ENCODE data around the gene SKI. TPM values are rescaled to one million over a fixed set of nuclear protein-coding genes. Genes with fewer than 3 reads are reported as not detected.

SKI gene
- total and polyA plus RNA-seq, 2 donors (not counting 1 experiment from before 2014, with no cell fraction given) = 11.6 to 21.8 TPM

DNA sequence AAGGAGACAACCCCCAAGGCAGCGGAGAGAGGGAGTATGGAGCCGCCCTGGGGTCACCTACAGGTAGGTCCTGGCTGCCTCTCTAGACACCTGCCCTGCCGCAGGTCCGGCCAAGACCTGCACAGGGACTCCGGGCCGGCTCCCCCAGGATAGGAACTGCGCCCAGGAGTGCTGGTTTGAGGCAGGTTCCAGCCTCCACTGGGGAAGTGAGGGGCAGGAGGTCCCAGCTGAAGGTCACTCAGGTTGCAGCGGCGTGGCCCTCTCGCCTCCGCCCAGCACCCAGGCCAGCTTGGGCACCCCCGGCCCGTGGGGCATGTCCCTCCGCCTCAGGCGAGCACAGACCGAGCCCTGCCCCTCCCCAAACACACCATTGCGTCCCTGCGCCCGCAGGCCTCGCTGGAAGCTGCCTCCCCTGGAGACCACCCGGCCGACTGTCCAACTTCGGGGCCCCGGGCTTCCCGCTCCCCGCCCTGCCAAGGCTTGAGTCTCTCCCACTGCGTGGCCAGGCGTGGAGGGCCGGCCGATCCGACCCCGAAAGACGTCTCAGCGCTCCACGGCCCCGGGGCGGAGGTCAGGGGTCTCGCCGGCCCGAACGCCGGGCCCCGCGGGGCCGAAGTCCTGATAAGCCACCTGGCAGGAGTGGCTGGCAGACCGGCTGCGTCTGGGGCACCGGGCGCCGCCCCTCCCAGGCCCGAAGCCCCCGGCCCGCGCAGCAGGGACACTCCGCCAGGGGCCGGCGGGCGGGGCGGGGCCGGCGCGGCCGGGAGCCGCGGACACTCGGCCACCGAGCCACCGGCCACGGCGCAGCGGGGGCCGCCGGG lies 1.4 kb upstream of the SKI start:
- Histone ChIP-seq H4K20me1 (ENCODE audit: control insufficient read depth, extremely low read depth, insufficient read depth, low read length) (peaks cover 4% of the 10 kb centered on the region), H3K27ac (ENCODE audit: insufficient read depth, low read length) (peak overlapping the region; percentile 97), H3K27me3 (ENCODE audit: control insufficient read depth, insufficient read depth, low read length) (no peaks in the 10 kb centered on the region), H3K9ac (ENCODE audit: insufficient read depth, low read length) (peak overlapping the region; percentile 99), H3K4me1 (ENCODE audit: control insufficient read depth, extremely low read depth, insufficient read depth, low read length) (peaks cover 5% of the 10 kb centered on the region), H3K4me2 (ENCODE audit: extremely low read depth, insufficient read depth, low read length) (peak overlapping the region; percentile 95), H3K36me3 (ENCODE audit: control insufficient read depth, insufficient read depth, low read length) (peaks cover 9% of the 10 kb centered on the region), H2AFZ (ENCODE audit: low read length) (no peak overlapping the region), H3K79me2 (ENCODE audit: control insufficient read depth, insufficient read depth, low read length) (peaks cover 32% of the 10 kb centered on the region), H3K4me3 (replicated peaks in 1 of 4; ENCODE audit: control extremely low read depth in 1 of 4, insufficient read depth in 1 of 4, low read depth in 3 of 4, low read length in 4 of 4) (peak overlapping the region; percentile 29 to 80 (median 62)), H3K9me3 (ENCODE audit: control insufficient read depth, insufficient read depth, low read depth, low read length) (no peaks in the 10 kb centered on the region)
- no peak for TF ChIP-seq EZH2 (IDR thresholded peaks at IDR 0.05; ENCODE audit: low read length, missing control alignments)
- TF ChIP-seq, protein P1, sequence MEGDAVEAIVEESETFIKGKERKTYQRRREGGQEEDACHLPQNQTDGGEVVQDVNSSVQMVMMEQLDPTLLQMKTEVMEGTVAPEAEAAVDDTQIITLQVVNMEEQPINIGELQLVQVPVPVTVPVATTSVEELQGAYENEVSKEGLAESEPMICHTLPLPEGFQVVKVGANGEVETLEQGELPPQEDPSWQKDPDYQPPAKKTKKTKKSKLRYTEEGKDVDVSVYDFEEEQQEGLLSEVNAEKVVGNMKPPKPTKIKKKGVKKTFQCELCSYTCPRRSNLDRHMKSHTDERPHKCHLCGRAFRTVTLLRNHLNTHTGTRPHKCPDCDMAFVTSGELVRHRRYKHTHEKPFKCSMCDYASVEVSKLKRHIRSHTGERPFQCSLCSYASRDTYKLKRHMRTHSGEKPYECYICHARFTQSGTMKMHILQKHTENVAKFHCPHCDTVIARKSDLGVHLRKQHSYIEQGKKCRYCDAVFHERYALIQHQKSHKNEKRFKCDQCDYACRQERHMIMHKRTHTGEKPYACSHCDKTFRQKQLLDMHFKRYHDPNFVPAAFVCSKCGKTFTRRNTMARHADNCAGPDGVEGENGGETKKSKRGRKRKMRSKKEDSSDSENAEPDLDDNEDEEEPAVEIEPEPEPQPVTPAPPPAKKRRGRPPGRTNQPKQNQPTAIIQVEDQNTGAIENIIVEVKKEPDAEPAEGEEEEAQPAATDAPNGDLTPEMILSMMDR (conservative IDR thresholded peaks at IDR 0.05 in 1 of 2, IDR thresholded peaks at IDR 0.05 in 1 of 2; ENCODE audit: low read depth in 1 of 2, low read length in 2 of 2) = no peak
- DNase-seq (ENCODE audit: low read depth in 2 of 2) = no peak

DNA sequence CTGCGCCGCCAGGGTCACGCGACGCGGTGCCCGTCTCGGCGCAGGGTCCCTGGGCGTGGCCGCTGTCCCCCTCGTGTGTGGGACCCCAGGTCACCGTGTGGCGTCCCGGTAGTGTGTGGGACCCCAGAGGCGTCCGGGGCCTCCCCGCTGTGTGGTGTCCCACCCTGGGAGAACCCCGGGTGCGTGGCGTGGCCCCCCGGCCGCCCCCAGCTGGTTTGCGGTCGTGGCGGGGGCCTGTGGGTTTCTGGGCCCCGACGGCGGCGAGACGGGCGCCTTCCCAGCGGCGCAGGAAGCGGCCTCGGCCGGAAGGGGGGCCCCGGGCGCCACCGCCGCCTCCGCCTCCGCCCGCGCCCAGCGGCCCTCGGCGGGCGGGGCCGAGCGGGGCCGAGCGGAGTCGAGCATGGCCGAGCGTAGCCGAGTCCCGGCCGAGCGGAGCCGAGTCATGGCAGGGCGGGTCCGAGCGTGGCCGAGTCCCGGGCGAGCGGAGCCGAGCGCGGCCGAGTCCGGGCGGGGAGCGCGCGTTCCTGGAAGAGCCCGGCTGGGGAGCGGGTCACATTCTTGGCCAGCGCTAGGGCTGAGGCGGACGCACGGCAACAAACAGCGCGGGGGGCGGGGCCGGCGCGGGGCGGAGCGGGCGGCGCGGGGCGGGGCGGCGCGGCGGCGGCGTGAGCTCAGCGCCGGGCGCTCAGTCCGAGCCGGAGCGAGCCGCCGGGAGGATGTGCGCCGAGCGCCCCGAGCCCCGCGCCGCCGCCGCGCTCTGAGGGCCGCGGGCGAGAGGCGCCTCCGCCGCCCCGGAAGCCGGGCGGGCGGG lies 568 bp upstream of the SKI start:
- peaks cover 9% of the 10 kb centered on the region for H3K36me3 ChIP-seq (ENCODE audit: control insufficient read depth, insufficient read depth, low read length)
- peak overlapping the region; percentile 97 for H3K27ac ChIP-seq (ENCODE audit: insufficient read depth, low read length)
- peak overlapping the region; percentile 95 for H3K4me2 ChIP-seq (ENCODE audit: extremely low read depth, insufficient read depth, low read length)
- peak; percentile 92 to 96 for DNase-seq (ENCODE audit: low read depth in 2 of 2)
- peak overlapping the region; percentile 99 for H3K9ac ChIP-seq (ENCODE audit: insufficient read depth, low read length)
- no peaks in the 10 kb centered on the region for H3K9me3 ChIP-seq (ENCODE audit: control insufficient read depth, insufficient read depth, low read depth, low read length)
- peaks cover 4% of the 10 kb centered on the region for H4K20me1 ChIP-seq (ENCODE audit: control insufficient read depth, extremely low read depth, insufficient read depth, low read length)
- H3K4me3 ChIP-seq (replicated peaks in 1 of 4; ENCODE audit: control extremely low read depth in 1 of 4, insufficient read depth in 1 of 4, low read depth in 3 of 4, low read length in 4 of 4) = peak overlapping the region; percentile 47 to 80 (median 62)
- peaks cover 39% of the 10 kb centered on the region for H3K79me2 ChIP-seq (ENCODE audit: control insufficient read depth, insufficient read depth, low read length)
- peaks cover 9% of the 10 kb centered on the region for H3K4me1 ChIP-seq (ENCODE audit: control insufficient read depth, extremely low read depth, insufficient read depth, low read length)
- TF ChIP-seq, protein P1 (conservative IDR thresholded peaks at IDR 0.05 in 1 of 2, IDR thresholded peaks at IDR 0.05 in 1 of 2; ENCODE audit: low read depth in 1 of 2, low read length in 2 of 2) = no peak
- no peak for TF ChIP-seq EZH2 (IDR thresholded peaks at IDR 0.05; ENCODE audit: low read length, missing control alignments)
- H2AFZ ChIP-seq (ENCODE audit: low read length) = peak overlapping the region; percentile 35
- no peaks in the 10 kb centered on the region for H3K27me3 ChIP-seq (ENCODE audit: control insufficient read depth, insufficient read depth, low read length)

DNA sequence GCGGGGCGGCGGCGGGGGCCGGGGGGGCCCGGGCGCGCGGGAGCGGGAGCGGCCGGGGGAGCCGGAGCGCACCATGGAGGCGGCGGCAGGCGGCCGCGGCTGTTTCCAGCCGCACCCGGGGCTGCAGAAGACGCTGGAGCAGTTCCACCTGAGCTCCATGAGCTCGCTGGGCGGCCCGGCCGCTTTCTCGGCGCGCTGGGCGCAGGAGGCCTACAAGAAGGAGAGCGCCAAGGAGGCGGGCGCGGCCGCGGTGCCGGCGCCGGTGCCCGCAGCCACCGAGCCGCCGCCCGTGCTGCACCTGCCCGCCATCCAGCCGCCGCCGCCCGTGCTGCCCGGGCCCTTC lies 546 bp downstream of the SKI start:
- peak in 1 of 2 donors; percentile 17 for DNase-seq (ENCODE audit: low read depth in 2 of 2)
- TF ChIP-seq, protein P1 (conservative IDR thresholded peaks at IDR 0.05 in 1 of 2, IDR thresholded peaks at IDR 0.05 in 1 of 2; ENCODE audit: low read depth in 1 of 2, low read length in 2 of 2) = no peak
- TF ChIP-seq EZH2 (IDR thresholded peaks at IDR 0.05; ENCODE audit: low read length, missing control alignments) = no peak
- peak overlapping the region; percentile 86 for H3K27ac ChIP-seq (ENCODE audit: insufficient read depth, low read length)

More for the DNA sequence above, 546 bp downstream of the SKI start:
- peaks cover 9% of the 10 kb centered on the region for H3K36me3 ChIP-seq (ENCODE audit: control insufficient read depth, insufficient read depth, low read length)
- peak overlapping the region; percentile 69 to 90 (median 79) for H3K4me3 ChIP-seq (replicated peaks in 1 of 4; ENCODE audit: control extremely low read depth in 1 of 4, insufficient read depth in 1 of 4, low read depth in 3 of 4, low read length in 4 of 4)
- peaks cover 50% of the 10 kb centered on the region for H3K79me2 ChIP-seq (ENCODE audit: control insufficient read depth, insufficient read depth, low read length)
- H3K27me3 ChIP-seq (ENCODE audit: control insufficient read depth, insufficient read depth, low read length) = no peaks in the 10 kb centered on the region
- H2AFZ ChIP-seq (ENCODE audit: low read length) = no peak overlapping the region
- H3K9me3 ChIP-seq (ENCODE audit: control insufficient read depth, insufficient read depth, low read depth, low read length) = no peaks in the 10 kb centered on the region
- peak overlapping the region; percentile 87 for H3K9ac ChIP-seq (ENCODE audit: insufficient read depth, low read length)
- H4K20me1 ChIP-seq (ENCODE audit: control insufficient read depth, extremely low read depth, insufficient read depth, low read length) = peaks cover 4% of the 10 kb centered on the region
- H3K4me2 ChIP-seq (ENCODE audit: extremely low read depth, insufficient read depth, low read length) = peak overlapping the region; percentile 99
- H3K4me1 ChIP-seq (ENCODE audit: control insufficient read depth, extremely low read depth, insufficient read depth, low read length) = peaks cover 14% of the 10 kb centered on the region
